ENCODE results near the gene CMIP.
A peak's percentile ranks its signal among the peaks of the same experiment; 100 is the strongest.

The CMIP gene

GRCh38 chr16:81481207-81481821 lies 36.7 kb downstream of the CMIP start:
- DNase-seq: no peak

- DNase-seq: no peak
Observed at GRCh38 chr16:81482329-81483063, 37.9 kb downstream of the CMIP start.

- no peak for DNase-seq
Observed at GRCh38 chr16:81483064-81483969, 38.7 kb downstream of the CMIP start.

- DNase-seq: no peak
Observed at GRCh38 chr16:81483970-81484595, 39.5 kb downstream of the CMIP start.

- no peak for DNase-seq
Observed at GRCh38 chr16:81484908-81485624, 40.5 kb downstream of the CMIP start.

GRCh38 chr16:81485824-81486539 lies 41.4 kb downstream of the CMIP start:
- no peak for DNase-seq

GRCh38 chr16:81486540-81487061 lies 42.0 kb downstream of the CMIP start:
- no peak for DNase-seq

- no peak for DNase-seq
Observed at GRCh38 chr16:81487301-81487720, 42.7 kb downstream of the CMIP start.

- DNase-seq: no peak
Observed at GRCh38 chr16:81488687-81489411, 44.2 kb downstream of the CMIP start.

GRCh38 chr16:81489547-81490267 lies 45.1 kb downstream of the CMIP start:
- DNase-seq: no peak

GRCh38 chr16:81491541-81492188 lies 47.1 kb downstream of the CMIP start:
- no peak for DNase-seq

GRCh38 chr16:81492311-81492761 lies 47.7 kb downstream of the CMIP start:
- DNase-seq: no peak

GRCh38 chr16:81492965-81493754 lies 48.6 kb downstream of the CMIP start:
- DNase-seq: no peak

- DNase-seq: peak; percentile 27
Observed at GRCh38 chr16:81493755-81494433, 49.3 kb downstream of the CMIP start.

- no peak for DNase-seq
Observed at GRCh38 chr16:81494434-81494806, 49.8 kb downstream of the CMIP start.

GRCh38 chr16:81494888-81495287 lies 50.3 kb downstream of the CMIP start:
- no peak for DNase-seq

- DNase-seq: no peak
Observed at GRCh38 chr16:81495321-81496234, 51.0 kb downstream of the CMIP start.
